Measurements from ENCODE around the gene CEP131. TPM values are rescaled to one million over a fixed set of nuclear protein-coding genes. Genes with fewer than 3 reads are reported as not detected.

Gene CEP131
- total RNA-seq, 1 experiment from 2014 or later = 5.2 TPM

Other genes starting within 250 kb of the CEP131 start
- gene CHMP6, start 231.1 kb downstream of the CEP131 start, total RNA-seq (2014; rRNA removed; shearing (Covaris generic)) = 7.3 and 7.6 TPM in 2 replicates
- gene BAIAP2, start 187.8 kb downstream of the CEP131 start, total RNA-seq (2014; rRNA removed; shearing (Covaris generic)) = 9.7 and 13.1 TPM in 2 replicates
- gene PVALEF, start 57.5 kb downstream of the CEP131 start, total RNA-seq (2014; rRNA removed; shearing (Covaris generic)) = not detected in 2 replicates
- gene AATK, start 56.7 kb downstream of the CEP131 start, total RNA-seq (2014; rRNA removed; shearing (Covaris generic)) = 0.43 and 0.74 TPM in 2 replicates
- 18.3 and 19.6 TPM in 2 replicates for gene TEPSIN, start 16.1 kb upstream of the CEP131 start, total RNA-seq (2014; rRNA removed; shearing (Covaris generic))
- gene NDUFAF8, start 16.4 kb upstream of the CEP131 start, total RNA-seq (2014; rRNA removed; shearing (Covaris generic)) = 78.3 and 88.5 TPM in 2 replicates
- gene SLC38A10, start 72.3 kb upstream of the CEP131 start, total RNA-seq (2014; rRNA removed; shearing (Covaris generic)) = 41.8 and 49.3 TPM in 2 replicates
- 6.0 and 6.7 TPM in 2 replicates for gene BAHCC1, start 172.5 kb upstream of the CEP131 start, total RNA-seq (2014; rRNA removed; shearing (Covaris generic))